K562 (cell line): ENCODE measurements around the gene RARA. TPM values are rescaled to one million over a fixed set of nuclear protein-coding genes. Genes with fewer than 3 reads are reported as not detected.

Experiments used
- ATAC-seq: fragments of 200-7000 bp; cut with Tn5 transposase; 3 replicates; pipeline ENCODE4 v1.9.1; 2020; ENCODE audit warnings: moderate library complexity
- BruUV-seq: library from RNA; stranded (reverse); fragments of 400-500 nt; replicated peaks from 2 replicates; lab custom pipeline; 2021; lab: Mats Ljungman, UMichigan
- CTCF ChIA-PET: fragments of 300-600 bp; formaldehyde crosslinking; extraction: SDS; loops from one replicate; lab custom pipeline; 2021; ENCODE audit warnings: low intra/inter-chr PET ratio; lab: Yijun Ruan, JAX
- POLR2A ChIA-PET: fragments of 300-600, 350-650 bp; sonication (Branson Sonifier 250); formaldehyde crosslinking; extraction: SDS; loops from one replicate; lab custom pipeline; 2021; ENCODE audit warnings: antibody characterized with exemption, inconsistent platforms; lab: Yijun Ruan, JAX
- DNase-seq, 4 experiments: peaks; one replicate each; pipeline versions ENCODE4 v3.0.0 to v3.0.0-alpha.2; 2011 to 2018; ENCODE audit warnings: low spot score in 3 of 4, mixed read lengths in 3 of 4; ENCODE audit errors: extremely low read depth in 1 of 4
- FAIRE-seq: peaks from 2 replicates; lab custom pipeline; 2011; peaks lifted over from hg19 to GRCh38; lab: Jason Lieb, UNC
- H2AFZ ChIP-seq: 2 replicates; pipeline ENCODE4 v1.6.0; 2011; ENCODE audit warnings: low read depth, low read length, control low read depth, inconsistent platforms
- H3K27ac ChIP-seq: fragments of 200-600 bp; 3 replicates; pipeline ENCODE4 v1.8.0; 2011; ENCODE audit warnings: low read depth, mild to moderate bottlenecking, control low read depth, inconsistent platforms, low read length, moderate library complexity, mixed read lengths; ENCODE audit errors: extremely low read depth
- H3K27me3 ChIP-seq, 2 experiments: fragments of 300-600 bp in 1 of 2; 2 replicates in 1 of 2; 3 replicates in 1 of 2; pipeline versions ENCODE4 v1.6.0 to v1.8.0; 2011; ENCODE audit warnings: inconsistent platforms in 2 of 2, low read length in 2 of 2, mild to moderate bottlenecking in 1 of 2, mixed read lengths in 1 of 2, moderate library complexity in 1 of 2; ENCODE audit not compliant: control insufficient read depth in 2 of 2, insufficient read depth in 2 of 2
- H3K36me3 ChIP-seq: fragments of 300-600 bp; 3 replicates; pipeline ENCODE4 v1.8.0; 2011; ENCODE audit warnings: mild to moderate bottlenecking, low read length, inconsistent platforms; ENCODE audit not compliant: control insufficient read depth, insufficient read depth
- H3K4me1 ChIP-seq, 2 experiments: fragments of 200-600 bp in 1 of 2; replicated peaks in 1 of 2; 2 replicates in 1 of 2; 3 replicates in 1 of 2; pipeline versions ENCODE4 v1.5.1 to v1.8.0; 2011; ENCODE audit warnings: inconsistent platforms in 2 of 2, low read length in 2 of 2, mild to moderate bottlenecking in 1 of 2, mixed read lengths in 1 of 2, moderate library complexity in 1 of 2; ENCODE audit not compliant: control insufficient read depth in 2 of 2, insufficient read depth in 2 of 2
- H3K4me2 ChIP-seq: 2 replicates; pipeline ENCODE4 v1.6.1; 2011; ENCODE audit warnings: low read length, control low read depth, inconsistent platforms, mixed read lengths; ENCODE audit not compliant: insufficient read depth
- H3K4me3 ChIP-seq: fragments of 200-600 bp; sonication (generic), shearing (Covaris generic); 2 replicates; pipeline ENCODE4 v1.5.1; 2016; ENCODE audit warnings: control low read depth, inconsistent platforms
- H3K79me2 ChIP-seq: fragments of 200-600 bp; 3 replicates; pipeline ENCODE4 v1.8.0; 2011; ENCODE audit warnings: low read length, inconsistent platforms; ENCODE audit not compliant: control insufficient read depth, insufficient read depth
- H3K9ac ChIP-seq, 2 experiments: 2 replicates each; pipeline versions ENCODE4 v1.6.0 to v1.6.1; 2011; ENCODE audit warnings: low read depth in 2 of 2, low read length in 2 of 2, control low read depth in 1 of 2, inconsistent platforms in 1 of 2, mild to moderate bottlenecking in 1 of 2, mixed read lengths in 1 of 2; ENCODE audit not compliant: insufficient read depth in 1 of 2
- H3K9me1 ChIP-seq: one replicate; pipeline ENCODE4 v1.6.0; 2011; ENCODE audit warnings: inconsistent platforms, mild to moderate bottlenecking, low read length, moderate library complexity; ENCODE audit not compliant: control insufficient read depth, insufficient read depth
- H3K9me3 ChIP-seq: replicated peaks from 2 replicates; pipeline ENCODE4 v1.5.1; 2011; ENCODE audit warnings: low read depth, low read length, inconsistent platforms; ENCODE audit not compliant: control insufficient read depth, insufficient read depth
- H4K20me1 ChIP-seq: replicated peaks from 2 replicates; pipeline ENCODE4 v1.6.1; 2011; ENCODE audit warnings: low read length, inconsistent platforms, mixed read lengths; ENCODE audit not compliant: control insufficient read depth, insufficient read depth
- ELF1 ChIP-seq: fragments of 200-800 bp; sonication (Bioruptor generic); IDR thresholded peaks from 2 replicates; pipeline ENCODE4 v1.6.1; 2016; ENCODE audit warnings: missing genetic modification characterization, missing compliant biosample characterization
- ESRRB ChIP-seq: fragments of 250-450 bp; sonication (Bioruptor Pico); IDR thresholded peaks from 2 replicates; pipeline ENCODE4 v1.5.0; 2020; ENCODE audit warnings: mild to moderate bottlenecking, moderate library complexity, borderline replicate concordance
- HDAC6 ChIP-seq: IDR thresholded peaks from 2 replicates; pipeline ENCODE4 v1.6.1; 2012; ENCODE audit warnings: low read depth, mild to moderate bottlenecking, control low read depth, inconsistent platforms, low read length, moderate library complexity
- KAT7 ChIP-seq: sonication (generic); formaldehyde crosslinking; IDR thresholded peaks from 2 replicates; pipeline ENCODE4 v1.8.0; 2022; ENCODE audit warnings: missing genetic modification reagents, mild to moderate bottlenecking, borderline replicate concordance
- SIN3B ChIP-seq: fragments of 450-650 bp; IDR thresholded peaks from 2 replicates; pipeline ENCODE4 v1.6.1; 2017; ENCODE audit warnings: low read depth, mild to moderate bottlenecking, moderate library complexity
- TCF3 ChIP-seq: sonication (generic); formaldehyde crosslinking; IDR thresholded peaks from 2 replicates; pipeline ENCODE4 v1.4.0; 2020; ENCODE audit warnings: mild to moderate bottlenecking, missing genetic modification reagents
- TCF7L2 ChIP-seq: fragments of 150-350 bp; IDR thresholded peaks from 2 replicates; pipeline ENCODE4 v1.6.1; 2016; ENCODE audit warnings: low read depth, mild to moderate bottlenecking, low read length, moderate library complexity
- TFAM ChIP-seq: fragments of 250-450 bp; sonication (Bioruptor Pico); conservative IDR thresholded peaks from 2 replicates; pipeline ENCODE4 v1.5.0; 2021; ENCODE audit warnings: mild to moderate bottlenecking, moderate library complexity
- ZFX ChIP-seq: sonication (generic); formaldehyde crosslinking; IDR thresholded peaks from 2 replicates; pipeline ENCODE4 v1.8.0; 2022; ENCODE audit warnings: mild to moderate bottlenecking, missing genetic modification reagents, moderate library complexity
- ZNF140 ChIP-seq: fragments of 250-450 bp; sonication (Bioruptor Pico); IDR thresholded peaks from 2 replicates; pipeline ENCODE4 v1.8.0; 2021; ENCODE audit warnings: moderate library complexity, mild to moderate bottlenecking, inconsistent platforms
- ZNF384 ChIP-seq: IDR thresholded peaks from 2 replicates; pipeline ENCODE4 v1.6.1; 2012; ENCODE audit warnings: low read depth, low read length, improper control_type of control experiment
- WGBS: fragments of 100-300 bp; shearing (Covaris generic); methylation state at CpG from one replicate; pipeline ENCODE4 v1.1.6; 2016; ENCODE audit warnings: low coverage, mixed read lengths; ENCODE audit not compliant: insufficient coverage; ENCODE audit errors: missing lambda C conversion rate; 5-methylcytosine and 5-hydroxymethylcytosine counted together
- in situ Hi-C: fragments of 300-500 bp; cut with MboI; formaldehyde crosslinking; loops from 4 replicates; pipeline ENCODE4 v1.15.0; 2018; ENCODE audit warnings: inconsistent platforms, mixed read lengths
- intact Hi-C: fragments of 100-400 bp; cut with micrococcal nuclease; formaldehyde crosslinking; loops from 2 replicates; pipeline ENCODE4 v1.14.2; 2022
- polyA plus RNA-seq, 8 experiments: library from polyadenylated mRNA; depleted of rRNA in 4 of 8; stranded (reverse) in 5 of 8; unstranded in 3 of 8; fragments of >200 nt; fragmentation: Nextera tagmentation in 2 of 8; fragmentation: Illumina TruSeq in 1 of 8; extraction: Ambion mirVana in 2 of 8; extraction: Trizol in 1 of 8; gene quantifications; 2 replicates each; pipeline versions ENCODE4 v1.2.1 to v1.2.3, GENCODE V29; 2011 to 2014; ENCODE audit warnings: inconsistent platforms in 1 of 8, missing spikeins in 1 of 8
- total RNA-seq, 7 experiments: library from RNA; depleted of rRNA in 6 of 7; stranded (reverse); fragments of >200 nt in 6 of 7; fragmentation: Illumina TruSeq in 2 of 7; extraction: Trizol in 2 of 7; gene quantifications; 2 replicates each; pipeline versions ENCODE4 v1.2.1 to v1.2.3, GENCODE V29; 2011 to 2021; ENCODE audit warnings: low replicate concordance in 1 of 7
- TF ChIP-seq, protein P1 (sequence below): fragments of 150-350 bp; IDR thresholded peaks from 2 replicates; pipeline ENCODE4 v1.6.1; 2014; ENCODE audit warnings: low read depth, mild to moderate bottlenecking, low read length, borderline replicate concordance
- TF ChIP-seq, protein P2 (sequence below): fragments of 250-450 bp; sonication (Bioruptor Pico); IDR thresholded peaks from 2 replicates; pipeline ENCODE4 v1.5.0; 2021
- TF ChIP-seq, protein P3 (sequence below): sonication (generic); formaldehyde crosslinking; IDR thresholded peaks from 2 replicates; pipeline ENCODE4 v1.8.0; 2022; ENCODE audit warnings: mild to moderate bottlenecking, low read depth, missing genetic modification reagents
- TF ChIP-seq, protein P4 (sequence below): fragments of 450-650 bp; IDR thresholded peaks from 2 replicates; pipeline ENCODE4 v1.7.1; 2018; ENCODE audit warnings: mild to moderate bottlenecking, low read depth; ENCODE audit not compliant: partially characterized antibody

The RARA gene
- total and polyA plus RNA-seq, 9 of the 15 experiments (the other 6 are each of a cell fraction or from before 2014, with no cell fraction given): 0.10 to 28.0 (median 7.9) TPM

DNA sequence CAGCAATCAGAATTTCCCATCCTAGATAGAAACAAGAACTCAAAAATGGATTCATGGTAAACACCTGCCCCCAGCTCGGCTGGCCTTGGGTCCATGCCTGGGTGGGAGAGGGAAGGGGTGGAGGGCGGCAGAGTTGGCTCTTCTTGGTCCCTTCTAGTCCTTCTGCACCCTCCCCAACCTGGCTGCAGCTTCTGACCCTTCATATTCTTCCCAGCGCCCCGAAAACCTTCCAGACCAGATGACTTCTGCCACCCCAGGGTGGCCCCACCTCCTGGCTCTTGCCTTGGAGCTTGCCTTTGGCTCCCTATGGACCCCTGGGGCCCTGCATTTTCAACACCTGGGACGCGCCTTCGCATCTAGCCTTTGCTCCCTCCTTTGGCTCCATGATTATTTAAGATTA is 60.9 kb downstream of the RARA start:
- no peaks in the 10 kb centered on the region for H4K20me1 ChIP-seq
- no peak overlapping the region for H3K4me2 ChIP-seq
- H3K27me3 ChIP-seq: no peaks in the 10 kb centered on the region
- DNase-seq (no peak), FAIRE-seq (no peak), ATAC-seq (no peak)
- H2AFZ ChIP-seq: no peak overlapping the region
- no peaks in the 10 kb centered on the region for H3K79me2 ChIP-seq
- no peaks in the 10 kb centered on the region; the same call in 1 of the 2 replicates for H3K9me3 ChIP-seq
- 64% methylated on average over 7 of the region's 7 CpGs for WGBS
- H3K9me1 ChIP-seq: no peaks in the 10 kb centered on the region
- no TSS peak for BruUV-seq
- CTCF ChIA-PET: no interaction called here
- H3K4me3 ChIP-seq: no peak overlapping the region
- H3K4me1 ChIP-seq: peaks cover 8% of the 10 kb centered on the region in 2 experiments; a peak in 4 of 5 replicates
- no peak overlapping the region for H3K9ac ChIP-seq
- POLR2A ChIA-PET: no interaction called here
- intact Hi-C loops: loop anchor here (10.0 kb wide), 1 partner anchor 105 kb away; no protein-coding TSS in a partner anchor
- no peak overlapping the region for H3K27ac ChIP-seq
- H3K36me3 ChIP-seq: no peaks in the 10 kb centered on the region
- in situ Hi-C loops: no loop called here
- no peak for TF ChIP-seq SIN3B
- no peak for TF ChIP-seq TCF3 (CRISPR knock-in tag)
- TF ChIP-seq TCF7L2: no peak
- TF ChIP-seq, protein P1, sequence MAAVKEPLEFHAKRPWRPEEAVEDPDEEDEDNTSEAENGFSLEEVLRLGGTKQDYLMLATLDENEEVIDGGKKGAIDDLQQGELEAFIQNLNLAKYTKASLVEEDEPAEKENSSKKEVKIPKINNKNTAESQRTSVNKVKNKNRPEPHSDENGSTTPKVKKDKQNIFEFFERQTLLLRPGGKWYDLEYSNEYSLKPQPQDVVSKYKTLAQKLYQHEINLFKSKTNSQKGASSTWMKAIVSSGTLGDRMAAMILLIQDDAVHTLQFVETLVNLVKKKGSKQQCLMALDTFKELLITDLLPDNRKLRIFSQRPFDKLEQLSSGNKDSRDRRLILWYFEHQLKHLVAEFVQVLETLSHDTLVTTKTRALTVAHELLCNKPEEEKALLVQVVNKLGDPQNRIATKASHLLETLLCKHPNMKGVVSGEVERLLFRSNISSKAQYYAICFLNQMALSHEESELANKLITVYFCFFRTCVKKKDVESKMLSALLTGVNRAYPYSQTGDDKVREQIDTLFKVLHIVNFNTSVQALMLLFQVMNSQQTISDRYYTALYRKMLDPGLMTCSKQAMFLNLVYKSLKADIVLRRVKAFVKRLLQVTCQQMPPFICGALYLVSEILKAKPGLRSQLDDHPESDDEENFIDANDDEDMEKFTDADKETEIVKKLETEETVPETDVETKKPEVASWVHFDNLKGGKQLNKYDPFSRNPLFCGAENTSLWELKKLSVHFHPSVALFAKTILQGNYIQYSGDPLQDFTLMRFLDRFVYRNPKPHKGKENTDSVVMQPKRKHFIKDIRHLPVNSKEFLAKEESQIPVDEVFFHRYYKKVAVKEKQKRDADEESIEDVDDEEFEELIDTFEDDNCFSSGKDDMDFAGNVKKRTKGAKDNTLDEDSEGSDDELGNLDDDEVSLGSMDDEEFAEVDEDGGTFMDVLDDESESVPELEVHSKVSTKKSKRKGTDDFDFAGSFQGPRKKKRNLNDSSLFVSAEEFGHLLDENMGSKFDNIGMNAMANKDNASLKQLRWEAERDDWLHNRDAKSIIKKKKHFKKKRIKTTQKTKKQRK: no peak
- TF ChIP-seq, protein P2, sequence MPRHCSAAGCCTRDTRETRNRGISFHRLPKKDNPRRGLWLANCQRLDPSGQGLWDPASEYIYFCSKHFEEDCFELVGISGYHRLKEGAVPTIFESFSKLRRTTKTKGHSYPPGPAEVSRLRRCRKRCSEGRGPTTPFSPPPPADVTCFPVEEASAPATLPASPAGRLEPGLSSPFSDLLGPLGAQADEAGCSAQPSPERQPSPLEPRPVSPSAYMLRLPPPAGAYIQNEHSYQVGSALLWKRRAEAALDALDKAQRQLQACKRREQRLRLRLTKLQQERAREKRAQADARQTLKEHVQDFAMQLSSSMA (CRISPR knock-in tag): no peak
- TF ChIP-seq ZNF140 (CRISPR knock-in tag): no peak
- TF ChIP-seq ELF1 (tag): no peak
- TF ChIP-seq TFAM (CRISPR knock-in tag): no peak
- TF ChIP-seq, protein P3, sequence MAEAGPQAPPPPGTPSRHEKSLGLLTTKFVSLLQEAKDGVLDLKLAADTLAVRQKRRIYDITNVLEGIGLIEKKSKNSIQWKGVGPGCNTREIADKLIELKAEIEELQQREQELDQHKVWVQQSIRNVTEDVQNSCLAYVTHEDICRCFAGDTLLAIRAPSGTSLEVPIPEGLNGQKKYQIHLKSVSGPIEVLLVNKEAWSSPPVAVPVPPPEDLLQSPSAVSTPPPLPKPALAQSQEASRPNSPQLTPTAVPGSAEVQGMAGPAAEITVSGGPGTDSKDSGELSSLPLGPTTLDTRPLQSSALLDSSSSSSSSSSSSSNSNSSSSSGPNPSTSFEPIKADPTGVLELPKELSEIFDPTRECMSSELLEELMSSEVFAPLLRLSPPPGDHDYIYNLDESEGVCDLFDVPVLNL: no peak
- TF ChIP-seq ZFX (CRISPR knock-in tag): no peak
- TF ChIP-seq ZNF384: no peak
- TF ChIP-seq KAT7: no peak
- TF ChIP-seq ESRRB (CRISPR knock-in tag): no peak
- TF ChIP-seq, protein P4, sequence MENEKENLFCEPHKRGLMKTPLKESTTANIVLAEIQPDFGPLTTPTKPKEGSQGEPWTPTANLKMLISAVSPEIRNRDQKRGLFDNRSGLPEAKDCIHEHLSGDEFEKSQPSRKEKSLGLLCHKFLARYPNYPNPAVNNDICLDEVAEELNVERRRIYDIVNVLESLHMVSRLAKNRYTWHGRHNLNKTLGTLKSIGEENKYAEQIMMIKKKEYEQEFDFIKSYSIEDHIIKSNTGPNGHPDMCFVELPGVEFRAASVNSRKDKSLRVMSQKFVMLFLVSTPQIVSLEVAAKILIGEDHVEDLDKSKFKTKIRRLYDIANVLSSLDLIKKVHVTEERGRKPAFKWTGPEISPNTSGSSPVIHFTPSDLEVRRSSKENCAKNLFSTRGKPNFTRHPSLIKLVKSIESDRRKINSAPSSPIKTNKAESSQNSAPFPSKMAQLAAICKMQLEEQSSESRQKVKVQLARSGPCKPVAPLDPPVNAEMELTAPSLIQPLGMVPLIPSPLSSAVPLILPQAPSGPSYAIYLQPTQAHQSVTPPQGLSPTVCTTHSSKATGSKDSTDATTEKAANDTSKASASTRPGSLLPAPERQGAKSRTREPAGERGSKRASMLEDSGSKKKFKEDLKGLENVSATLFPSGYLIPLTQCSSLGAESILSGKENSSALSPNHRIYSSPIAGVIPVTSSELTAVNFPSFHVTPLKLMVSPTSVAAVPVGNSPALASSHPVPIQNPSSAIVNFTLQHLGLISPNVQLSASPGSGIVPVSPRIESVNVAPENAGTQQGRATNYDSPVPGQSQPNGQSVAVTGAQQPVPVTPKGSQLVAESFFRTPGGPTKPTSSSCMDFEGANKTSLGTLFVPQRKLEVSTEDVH: no peak
- no peak for TF ChIP-seq HDAC6
